ENCODE measurements around the gene TJP2. TPM values are rescaled to one million over a fixed set of nuclear protein-coding genes. Genes with fewer than 3 reads are reported as not detected.

TJP2 gene
- total RNA-seq, 4 donors from 2014 or later, result 39.3 to 147 (median 104) TPM

GRCh38 chr9:69317081-69317480 is 143.0 kb downstream of the TJP2 start:
- Histone ChIP-seq H3K4me3 (no peak overlapping the region), H3K27ac (no peak overlapping the region), H3K27me3 (no peaks in the 10 kb centered on the region), H3K36me3 (no peaks in the 10 kb centered on the region), H3K9me3 (no peaks in the 10 kb centered on the region), H3K4me1 (no peaks in the 10 kb centered on the region)
- no peak for ATAC-seq
- TF ChIP-seq POLR2A (IDR thresholded peaks at IDR 0.05) (no peak), EP300 (IDR thresholded peaks at IDR 0.05) (no peak), POLR2AphosphoS5 (IDR thresholded peaks at IDR 0.05) (no peak), CTCF (IDR thresholded peaks at IDR 0.05) (no peak)
- 66 to 100% methylated on average over 1 to 2 of the region's 2 CpGs for WGBS, 2 donors (ENCODE audit: low coverage in 1 of 2)

- Histone ChIP-seq H3K27me3 (no peaks in the 10 kb centered on the region), H3K9me3 (no peaks in the 10 kb centered on the region), H3K4me3 (no peak overlapping the region), H3K36me3 (no peaks in the 10 kb centered on the region), H3K4me1 (peaks cover 0 to 3% (median 0%) of the 10 kb centered on the region in 3 donors), H3K27ac (no peak overlapping the region)
- TF ChIP-seq CTCF (IDR thresholded peaks at IDR 0.05), result no peak
- TF ChIP-seq POLR2A (IDR thresholded peaks at IDR 0.05), result no peak
- TF ChIP-seq EP300 (IDR thresholded peaks at IDR 0.05), result no peak
- no peak for TF ChIP-seq POLR2AphosphoS5 (IDR thresholded peaks at IDR 0.05)
- no peak for ATAC-seq
Measured at GRCh38 chr9:69317894-69318293, 143.8 kb downstream of the TJP2 start.

- TF ChIP-seq POLR2A (IDR thresholded peaks at IDR 0.05) (no peak), POLR2AphosphoS5 (IDR thresholded peaks at IDR 0.05) (no peak), EP300 (IDR thresholded peaks at IDR 0.05) (no peak), CTCF (IDR thresholded peaks at IDR 0.05) (no peak)
- 62 to 76% methylated on average over 6 of the region's 6 CpGs for WGBS, 2 donors (ENCODE audit: low coverage in 1 of 2)
- Histone ChIP-seq H3K27ac (no peak overlapping the region), H3K27me3 (no peaks in the 10 kb centered on the region), H3K4me3 (no peak overlapping the region), H3K9me3 (no peaks in the 10 kb centered on the region), H3K36me3 (no peaks in the 10 kb centered on the region), H3K4me1 (peaks cover 0 to 17% (median 0%) of the 10 kb centered on the region in 3 donors)
- ATAC-seq, result no peak
Measured at GRCh38 chr9:69319324-69320025, 145.4 kb downstream of the TJP2 start.

GRCh38 chr9:69322256-69322655 is 148.2 kb downstream of the TJP2 start:
- no peaks in the 10 kb centered on the region for H3K27me3 ChIP-seq
- no peak for TF ChIP-seq CTCF (IDR thresholded peaks at IDR 0.05)
- no peak for TF ChIP-seq POLR2A (IDR thresholded peaks at IDR 0.05)
- no peak for TF ChIP-seq EP300 (IDR thresholded peaks at IDR 0.05)
- TF ChIP-seq POLR2AphosphoS5 (IDR thresholded peaks at IDR 0.05), result no peak
- no peak for ATAC-seq
- no peak overlapping the region for H3K27ac ChIP-seq
- H3K4me1 ChIP-seq, result peaks cover 0 to 26% (median 0%) of the 10 kb centered on the region in 3 donors
- H3K4me3 ChIP-seq, result no peak overlapping the region
- 20 to 35% methylated on average over 1 of the region's 1 CpG for WGBS, 2 donors (ENCODE audit: low coverage in 1 of 2)
- H3K9me3 ChIP-seq, result no peaks in the 10 kb centered on the region
- H3K36me3 ChIP-seq, result no peaks in the 10 kb centered on the region

GRCh38 chr9:69323861-69324260 is 149.8 kb downstream of the TJP2 start:
- TF ChIP-seq POLR2AphosphoS5 (IDR thresholded peaks at IDR 0.05), result no peak
- no peak for TF ChIP-seq EP300 (IDR thresholded peaks at IDR 0.05)
- no peak for TF ChIP-seq POLR2A (IDR thresholded peaks at IDR 0.05)
- no peak for TF ChIP-seq CTCF (IDR thresholded peaks at IDR 0.05)
- Histone ChIP-seq H3K27me3 (no peaks in the 10 kb centered on the region), H3K4me3 (peak overlapping the region in 1 of 2 donors; percentile 66), H3K4me1 (peaks cover 0 to 38% (median 0%) of the 10 kb centered on the region in 3 donors), H3K9me3 (no peaks in the 10 kb centered on the region), H3K36me3 (no peaks in the 10 kb centered on the region), H3K27ac (peak overlapping the region in 1 of 4 donors; percentile 87)
- 28 to 34% methylated on average over 2 of the region's 2 CpGs for WGBS, 2 donors (ENCODE audit: low coverage in 1 of 2)
- no peak for ATAC-seq
